ENCODE data around the gene TTC3. TPM values are rescaled to one million over a fixed set of nuclear protein-coding genes. Genes with fewer than 3 reads are reported as not detected.

Gene TTC3
- total and polyA plus RNA-seq, 2 of the 13 experiments (the other 11 are each of a cell fraction or from before 2014, with no cell fraction given), result 55.7 to 108 TPM

DNA sequence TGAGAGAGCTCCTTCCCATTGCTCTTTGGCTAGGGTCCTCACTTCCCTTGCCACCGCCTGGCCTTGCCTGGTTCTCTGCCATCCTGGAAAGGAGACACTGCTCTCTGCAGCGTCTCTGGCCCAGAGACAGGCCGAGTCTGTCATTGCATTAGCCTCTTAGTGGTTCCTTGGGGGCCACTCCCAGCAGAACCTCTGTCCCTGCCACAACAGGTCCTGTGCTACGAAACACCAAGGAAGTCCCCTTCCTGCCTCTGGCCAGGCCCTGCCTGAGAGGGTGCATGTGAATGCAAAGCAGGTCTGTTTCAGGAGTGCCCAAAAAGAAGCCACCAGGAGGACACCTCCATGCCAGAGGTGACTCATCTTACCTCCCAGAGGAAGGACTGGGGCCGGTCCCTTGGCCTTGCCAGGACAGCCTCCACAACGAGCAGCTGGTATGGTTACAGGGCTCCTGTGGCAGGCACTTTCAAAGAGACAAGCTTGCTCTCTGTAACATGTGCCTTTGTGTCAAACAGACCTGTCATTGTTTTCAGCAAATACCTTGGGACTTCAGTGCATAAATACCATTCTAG lies 134.5 kb downstream of the TTC3 start (continued):
- TF ChIP-seq SRSF4 (IDR thresholded peaks at IDR 0.05; ENCODE audit: low read depth, low read length, poor library complexity, severe bottlenecking), result no peak
- no peak for TF ChIP-seq SP4 (CRISPR knock-in tag; IDR thresholded peaks at IDR 0.05)
- no peak for TF ChIP-seq ZNF776 (CRISPR knock-in tag; IDR thresholded peaks at IDR 0.05)
- TF ChIP-seq HOXD1 (CRISPR knock-in tag; IDR thresholded peaks at IDR 0.05), result no peak
- no peak for TF ChIP-seq ARNT (IDR thresholded peaks at IDR 0.05)
- no peak for TF ChIP-seq PHF8 (CRISPR knock-in tag; IDR thresholded peaks at IDR 0.05)
- no peak for TF ChIP-seq SMYD3 (CRISPR knock-in tag; IDR thresholded peaks at IDR 0.05)
- TF ChIP-seq, protein P1, sequence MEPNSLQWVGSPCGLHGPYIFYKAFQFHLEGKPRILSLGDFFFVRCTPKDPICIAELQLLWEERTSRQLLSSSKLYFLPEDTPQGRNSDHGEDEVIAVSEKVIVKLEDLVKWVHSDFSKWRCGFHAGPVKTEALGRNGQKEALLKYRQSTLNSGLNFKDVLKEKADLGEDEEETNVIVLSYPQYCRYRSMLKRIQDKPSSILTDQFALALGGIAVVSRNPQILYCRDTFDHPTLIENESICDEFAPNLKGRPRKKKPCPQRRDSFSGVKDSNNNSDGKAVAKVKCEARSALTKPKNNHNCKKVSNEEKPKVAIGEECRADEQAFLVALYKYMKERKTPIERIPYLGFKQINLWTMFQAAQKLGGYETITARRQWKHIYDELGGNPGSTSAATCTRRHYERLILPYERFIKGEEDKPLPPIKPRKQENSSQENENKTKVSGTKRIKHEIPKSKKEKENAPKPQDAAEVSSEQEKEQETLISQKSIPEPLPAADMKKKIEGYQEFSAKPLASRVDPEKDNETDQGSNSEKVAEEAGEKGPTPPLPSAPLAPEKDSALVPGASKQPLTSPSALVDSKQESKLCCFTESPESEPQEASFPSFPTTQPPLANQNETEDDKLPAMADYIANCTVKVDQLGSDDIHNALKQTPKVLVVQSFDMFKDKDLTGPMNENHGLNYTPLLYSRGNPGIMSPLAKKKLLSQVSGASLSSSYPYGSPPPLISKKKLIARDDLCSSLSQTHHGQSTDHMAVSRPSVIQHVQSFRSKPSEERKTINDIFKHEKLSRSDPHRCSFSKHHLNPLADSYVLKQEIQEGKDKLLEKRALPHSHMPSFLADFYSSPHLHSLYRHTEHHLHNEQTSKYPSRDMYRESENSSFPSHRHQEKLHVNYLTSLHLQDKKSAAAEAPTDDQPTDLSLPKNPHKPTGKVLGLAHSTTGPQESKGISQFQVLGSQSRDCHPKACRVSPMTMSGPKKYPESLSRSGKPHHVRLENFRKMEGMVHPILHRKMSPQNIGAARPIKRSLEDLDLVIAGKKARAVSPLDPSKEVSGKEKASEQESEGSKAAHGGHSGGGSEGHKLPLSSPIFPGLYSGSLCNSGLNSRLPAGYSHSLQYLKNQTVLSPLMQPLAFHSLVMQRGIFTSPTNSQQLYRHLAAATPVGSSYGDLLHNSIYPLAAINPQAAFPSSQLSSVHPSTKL (CRISPR knock-in tag; IDR thresholded peaks at IDR 0.05), result peak; percentile 71; the same call in 1 of the 2 replicates
- TF ChIP-seq, protein P2, sequence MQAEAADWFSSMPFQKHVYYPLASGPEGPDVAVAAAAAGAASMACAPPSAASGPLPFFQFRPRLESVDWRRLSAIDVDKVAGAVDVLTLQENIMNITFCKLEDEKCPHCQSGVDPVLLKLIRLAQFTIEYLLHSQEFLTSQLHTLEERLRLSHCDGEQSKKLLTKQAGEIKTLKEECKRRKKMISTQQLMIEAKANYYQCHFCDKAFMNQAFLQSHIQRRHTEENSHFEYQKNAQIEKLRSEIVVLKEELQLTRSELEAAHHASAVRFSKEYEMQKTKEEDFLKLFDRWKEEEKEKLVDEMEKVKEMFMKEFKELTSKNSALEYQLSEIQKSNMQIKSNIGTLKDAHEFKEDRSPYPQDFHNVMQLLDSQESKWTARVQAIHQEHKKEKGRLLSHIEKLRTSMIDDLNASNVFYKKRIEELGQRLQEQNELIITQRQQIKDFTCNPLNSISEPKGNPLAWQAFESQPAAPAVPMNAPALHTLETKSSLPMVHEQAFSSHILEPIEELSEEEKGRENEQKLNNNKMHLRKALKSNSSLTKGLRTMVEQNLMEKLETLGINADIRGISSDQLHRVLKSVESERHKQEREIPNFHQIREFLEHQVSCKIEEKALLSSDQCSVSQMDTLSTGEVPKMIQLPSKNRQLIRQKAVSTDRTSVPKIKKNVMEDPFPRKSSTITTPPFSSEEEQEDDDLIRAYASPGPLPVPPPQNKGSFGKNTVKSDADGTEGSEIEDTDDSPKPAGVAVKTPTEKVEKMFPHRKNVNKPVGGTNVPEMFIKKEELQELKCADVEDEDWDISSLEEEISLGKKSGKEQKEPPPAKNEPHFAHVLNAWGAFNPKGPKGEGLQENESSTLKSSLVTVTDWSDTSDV (CRISPR knock-in tag; IDR thresholded peaks at IDR 0.05), result no peak
- TF ChIP-seq, protein P3, sequence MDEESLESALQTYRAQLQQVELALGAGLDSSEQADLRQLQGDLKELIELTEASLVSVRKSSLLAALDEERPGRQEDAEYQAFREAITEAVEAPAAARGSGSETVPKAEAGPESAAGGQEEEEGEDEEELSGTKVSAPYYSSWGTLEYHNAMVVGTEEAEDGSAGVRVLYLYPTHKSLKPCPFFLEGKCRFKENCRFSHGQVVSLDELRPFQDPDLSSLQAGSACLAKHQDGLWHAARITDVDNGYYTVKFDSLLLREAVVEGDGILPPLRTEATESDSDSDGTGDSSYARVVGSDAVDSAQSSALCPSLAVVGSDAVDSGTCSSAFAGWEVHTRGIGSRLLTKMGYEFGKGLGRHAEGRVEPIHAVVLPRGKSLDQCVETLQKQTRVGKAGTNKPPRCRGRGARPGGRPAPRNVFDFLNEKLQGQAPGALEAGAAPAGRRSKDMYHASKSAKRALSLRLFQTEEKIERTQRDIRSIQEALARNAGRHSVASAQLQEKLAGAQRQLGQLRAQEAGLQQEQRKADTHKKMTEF (CRISPR knock-in tag; IDR thresholded peaks at IDR 0.05), result peak; percentile 60
- TF ChIP-seq, protein P4, sequence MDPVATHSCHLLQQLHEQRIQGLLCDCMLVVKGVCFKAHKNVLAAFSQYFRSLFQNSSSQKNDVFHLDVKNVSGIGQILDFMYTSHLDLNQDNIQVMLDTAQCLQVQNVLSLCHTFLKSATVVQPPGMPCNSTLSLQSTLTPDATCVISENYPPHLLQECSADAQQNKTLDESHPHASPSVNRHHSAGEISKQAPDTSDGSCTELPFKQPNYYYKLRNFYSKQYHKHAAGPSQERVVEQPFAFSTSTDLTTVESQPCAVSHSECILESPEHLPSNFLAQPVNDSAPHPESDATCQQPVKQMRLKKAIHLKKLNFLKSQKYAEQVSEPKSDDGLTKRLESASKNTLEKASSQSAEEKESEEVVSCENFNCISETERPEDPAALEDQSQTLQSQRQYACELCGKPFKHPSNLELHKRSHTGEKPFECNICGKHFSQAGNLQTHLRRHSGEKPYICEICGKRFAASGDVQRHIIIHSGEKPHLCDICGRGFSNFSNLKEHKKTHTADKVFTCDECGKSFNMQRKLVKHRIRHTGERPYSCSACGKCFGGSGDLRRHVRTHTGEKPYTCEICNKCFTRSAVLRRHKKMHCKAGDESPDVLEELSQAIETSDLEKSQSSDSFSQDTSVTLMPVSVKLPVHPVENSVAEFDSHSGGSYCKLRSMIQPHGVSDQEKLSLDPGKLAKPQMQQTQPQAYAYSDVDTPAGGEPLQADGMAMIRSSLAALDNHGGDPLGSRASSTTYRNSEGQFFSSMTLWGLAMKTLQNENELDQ (CRISPR knock-in tag; IDR thresholded peaks at IDR 0.05; ENCODE audit: borderline replicate concordance), result no peak
- TF ChIP-seq ZNF530 (CRISPR knock-in tag; IDR thresholded peaks at IDR 0.05; ENCODE audit: low read depth), result no peak
- TF ChIP-seq, protein P5, sequence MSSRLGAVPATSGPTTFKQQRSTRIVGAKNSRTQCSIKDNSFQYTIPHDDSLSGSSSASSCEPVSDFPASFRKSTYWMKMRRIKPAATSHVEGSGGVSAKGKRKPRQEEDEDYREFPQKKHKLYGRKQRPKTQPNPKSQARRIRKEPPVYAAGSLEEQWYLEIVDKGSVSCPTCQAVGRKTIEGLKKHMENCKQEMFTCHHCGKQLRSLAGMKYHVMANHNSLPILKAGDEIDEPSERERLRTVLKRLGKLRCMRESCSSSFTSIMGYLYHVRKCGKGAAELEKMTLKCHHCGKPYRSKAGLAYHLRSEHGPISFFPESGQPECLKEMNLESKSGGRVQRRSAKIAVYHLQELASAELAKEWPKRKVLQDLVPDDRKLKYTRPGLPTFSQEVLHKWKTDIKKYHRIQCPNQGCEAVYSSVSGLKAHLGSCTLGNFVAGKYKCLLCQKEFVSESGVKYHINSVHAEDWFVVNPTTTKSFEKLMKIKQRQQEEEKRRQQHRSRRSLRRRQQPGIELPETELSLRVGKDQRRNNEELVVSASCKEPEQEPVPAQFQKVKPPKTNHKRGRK (CRISPR knock-in tag; IDR thresholded peaks at IDR 0.05), result no peak
- TF ChIP-seq, protein P6, sequence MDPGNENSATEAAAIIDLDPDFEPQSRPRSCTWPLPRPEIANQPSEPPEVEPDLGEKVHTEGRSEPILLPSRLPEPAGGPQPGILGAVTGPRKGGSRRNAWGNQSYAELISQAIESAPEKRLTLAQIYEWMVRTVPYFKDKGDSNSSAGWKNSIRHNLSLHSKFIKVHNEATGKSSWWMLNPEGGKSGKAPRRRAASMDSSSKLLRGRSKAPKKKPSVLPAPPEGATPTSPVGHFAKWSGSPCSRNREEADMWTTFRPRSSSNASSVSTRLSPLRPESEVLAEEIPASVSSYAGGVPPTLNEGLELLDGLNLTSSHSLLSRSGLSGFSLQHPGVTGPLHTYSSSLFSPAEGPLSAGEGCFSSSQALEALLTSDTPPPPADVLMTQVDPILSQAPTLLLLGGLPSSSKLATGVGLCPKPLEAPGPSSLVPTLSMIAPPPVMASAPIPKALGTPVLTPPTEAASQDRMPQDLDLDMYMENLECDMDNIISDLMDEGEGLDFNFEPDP (CRISPR knock-in tag; conservative IDR thresholded peaks at IDR 0.05), result no peak
- TF ChIP-seq MIER3 (CRISPR knock-in tag; IDR thresholded peaks at IDR 0.05; ENCODE audit: borderline replicate concordance), result 0 out of 2 replicates have a peak, but pooled peaks have one; percentile 14
- TF ChIP-seq ZNF772 (CRISPR knock-in tag; IDR thresholded peaks at IDR 0.05), result peak; percentile 34; the same call in 1 of the 2 replicates

All from HepG2 (cell line).